Liver (tissue), 3 donors: ENCODE data around the gene KCTD12.

ENCODE experiments used
- JUND ChIP-seq, 2 donors: IDR thresholded peaks; 2 replicates each; pipeline ENCODE4 v1.6.1; 2016; ENCODE audit warnings: antibody characterized with exemption in 2 of 2
- YY1 ChIP-seq: IDR thresholded peaks from 2 replicates; pipeline ENCODE4 v1.6.1; 2016; ENCODE audit warnings: antibody characterized with exemption, mild to moderate bottlenecking
- TF ChIP-seq, protein P1 (sequence below): fragments of 150-350 bp; IDR thresholded peaks from 2 replicates; pipeline ENCODE4 v1.5.1; 2017; ENCODE audit warnings: improper control_type of control experiment, low read depth, low read length; ENCODE audit not compliant: missing input control
- donor health status: healthy.
- donor health status: healthy.

DNA sequence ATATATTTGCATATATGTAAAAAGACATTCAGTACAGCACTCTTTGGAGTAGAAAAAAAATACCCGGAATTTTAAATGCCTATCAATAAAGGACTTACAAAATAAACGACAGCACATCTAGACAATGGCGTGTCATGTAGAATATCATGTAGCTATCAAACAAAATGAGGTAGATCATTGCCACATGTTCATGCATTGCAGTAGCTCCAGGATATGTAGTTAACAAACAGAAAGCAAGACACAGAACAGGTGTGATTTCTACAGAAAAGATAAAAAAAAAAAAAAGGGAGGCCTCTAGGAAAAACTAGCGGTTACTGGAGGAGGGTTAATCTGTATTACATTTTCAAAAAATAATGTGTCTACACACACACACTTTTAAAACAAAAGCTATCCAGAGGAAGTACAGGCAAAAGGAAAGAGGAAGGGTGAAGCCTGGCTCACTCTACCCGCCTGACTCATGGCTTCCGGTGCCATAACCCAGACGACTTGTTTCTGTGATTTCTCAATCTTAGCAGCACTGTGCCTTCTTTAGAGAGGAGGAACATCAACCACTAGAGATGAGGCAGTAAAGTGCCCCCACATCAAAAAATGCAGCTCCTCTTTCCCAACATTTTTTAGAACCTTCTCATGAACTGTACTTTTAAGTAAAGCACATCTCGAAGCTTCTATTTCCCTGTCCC is 6.9 kb downstream of the KCTD12 start:
- TF ChIP-seq, protein P1, sequence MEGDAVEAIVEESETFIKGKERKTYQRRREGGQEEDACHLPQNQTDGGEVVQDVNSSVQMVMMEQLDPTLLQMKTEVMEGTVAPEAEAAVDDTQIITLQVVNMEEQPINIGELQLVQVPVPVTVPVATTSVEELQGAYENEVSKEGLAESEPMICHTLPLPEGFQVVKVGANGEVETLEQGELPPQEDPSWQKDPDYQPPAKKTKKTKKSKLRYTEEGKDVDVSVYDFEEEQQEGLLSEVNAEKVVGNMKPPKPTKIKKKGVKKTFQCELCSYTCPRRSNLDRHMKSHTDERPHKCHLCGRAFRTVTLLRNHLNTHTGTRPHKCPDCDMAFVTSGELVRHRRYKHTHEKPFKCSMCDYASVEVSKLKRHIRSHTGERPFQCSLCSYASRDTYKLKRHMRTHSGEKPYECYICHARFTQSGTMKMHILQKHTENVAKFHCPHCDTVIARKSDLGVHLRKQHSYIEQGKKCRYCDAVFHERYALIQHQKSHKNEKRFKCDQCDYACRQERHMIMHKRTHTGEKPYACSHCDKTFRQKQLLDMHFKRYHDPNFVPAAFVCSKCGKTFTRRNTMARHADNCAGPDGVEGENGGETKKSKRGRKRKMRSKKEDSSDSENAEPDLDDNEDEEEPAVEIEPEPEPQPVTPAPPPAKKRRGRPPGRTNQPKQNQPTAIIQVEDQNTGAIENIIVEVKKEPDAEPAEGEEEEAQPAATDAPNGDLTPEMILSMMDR: no peak
- peak; percentile 56 to 60 for TF ChIP-seq JUND (IDR thresholded peaks at IDR 0.05)
- TF ChIP-seq YY1: no peak
